GM21447 (cell line): ENCODE measurements around the gene PROM2.

ENCODE experiments used
- ATAC-seq: cut with Tn5 transposase; IDR thresholded peaks from one replicate; pipeline ENCODE4 v1.9.1; 2021; ENCODE audit not compliant: unreplicated experiment

PROM2 gene

GRCh38 chr2:95283562-95283961, 9.3 kb downstream of the PROM2 start:
- no peak for ATAC-seq

- ATAC-seq = no peak
Measured at GRCh38 chr2:95284886-95285541, 10.8 kb downstream of the PROM2 start.

DNA sequence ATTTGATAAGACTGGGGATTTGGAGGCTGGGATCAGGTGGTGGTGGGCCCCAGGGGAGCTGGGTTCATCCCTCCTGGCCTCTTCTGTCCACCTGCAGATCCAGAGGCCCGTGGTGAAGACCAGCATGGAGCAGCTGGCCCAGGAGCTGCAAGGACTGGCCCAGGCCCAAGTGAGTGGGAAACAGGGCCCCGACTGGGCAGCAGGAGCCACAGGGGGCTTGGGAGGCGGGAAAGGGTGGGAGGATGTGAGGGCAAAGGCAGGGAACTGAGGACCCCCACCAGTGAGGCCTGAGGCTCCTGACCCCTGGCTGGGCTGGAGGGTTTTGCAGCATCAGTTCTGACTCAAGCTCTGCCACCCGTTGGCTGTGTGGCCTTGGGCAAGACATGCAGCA, 11.3 kb downstream of the PROM2 start:
- ATAC-seq = no peak

DNA sequence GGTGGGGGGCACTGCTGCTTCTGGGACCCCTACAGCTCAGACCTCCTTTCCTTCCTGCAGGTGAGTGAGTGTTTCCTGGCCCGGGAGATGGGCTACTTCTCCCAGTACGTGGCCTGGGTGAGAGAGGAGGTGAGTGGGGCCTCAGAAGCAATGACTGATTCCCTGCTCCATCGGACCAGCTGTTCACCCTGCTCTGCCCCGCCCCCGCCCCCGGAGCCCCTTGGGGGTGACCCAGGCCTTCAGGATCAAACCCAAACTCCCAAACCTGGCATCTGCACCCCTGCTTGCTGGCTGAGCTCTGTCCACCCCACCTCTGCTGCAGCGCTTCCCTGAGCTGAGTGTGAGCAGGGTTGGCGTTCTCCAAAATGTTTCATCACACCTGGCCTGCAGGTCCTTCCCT, 13.1 kb downstream of the PROM2 start:
- no peak for ATAC-seq

- ATAC-seq = no peak
Measured at GRCh38 chr2:95287806-95288205, 13.6 kb downstream of the PROM2 start.

DNA sequence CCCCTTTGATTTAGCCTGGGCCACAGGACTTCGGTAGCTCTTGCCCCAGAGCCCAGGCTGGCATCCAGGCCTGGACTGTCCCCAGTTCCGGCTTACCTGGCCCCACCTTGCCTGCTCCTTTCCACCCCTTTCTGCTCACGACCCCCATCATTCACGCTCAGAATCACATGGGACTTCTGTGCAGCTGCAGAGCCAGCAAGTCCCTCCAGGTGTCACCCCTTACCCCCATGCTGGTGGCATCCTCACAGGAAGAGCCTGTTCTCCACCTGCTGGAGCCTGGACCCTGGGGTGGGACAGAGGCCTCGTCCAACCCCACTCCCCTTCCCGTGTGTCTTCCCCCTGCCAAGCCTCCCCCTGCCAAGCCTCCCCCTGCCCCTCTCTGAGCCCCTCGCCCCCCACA, 15.0 kb downstream of the PROM2 start:
- no peak for ATAC-seq

DNA sequence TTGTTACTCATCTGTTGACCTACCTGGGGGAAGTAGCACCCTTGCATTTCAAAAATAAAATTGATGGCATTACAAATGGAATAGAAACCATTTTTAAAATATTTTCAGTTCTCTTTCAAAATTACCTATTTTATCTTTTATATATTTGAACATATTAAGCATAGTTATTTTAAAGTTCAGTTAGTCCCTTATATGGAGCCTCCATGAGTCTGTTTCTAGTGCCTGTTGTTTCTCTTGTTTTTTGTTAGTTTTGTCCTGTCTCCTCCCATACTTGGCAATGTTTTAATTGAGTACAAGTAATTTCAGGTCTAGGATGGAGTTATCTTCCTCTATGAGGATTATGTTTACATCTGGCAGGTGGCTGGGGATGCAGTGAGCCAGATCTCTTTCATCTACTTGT, 17.0 kb downstream of the PROM2 start:
- ATAC-seq = no peak

DNA sequence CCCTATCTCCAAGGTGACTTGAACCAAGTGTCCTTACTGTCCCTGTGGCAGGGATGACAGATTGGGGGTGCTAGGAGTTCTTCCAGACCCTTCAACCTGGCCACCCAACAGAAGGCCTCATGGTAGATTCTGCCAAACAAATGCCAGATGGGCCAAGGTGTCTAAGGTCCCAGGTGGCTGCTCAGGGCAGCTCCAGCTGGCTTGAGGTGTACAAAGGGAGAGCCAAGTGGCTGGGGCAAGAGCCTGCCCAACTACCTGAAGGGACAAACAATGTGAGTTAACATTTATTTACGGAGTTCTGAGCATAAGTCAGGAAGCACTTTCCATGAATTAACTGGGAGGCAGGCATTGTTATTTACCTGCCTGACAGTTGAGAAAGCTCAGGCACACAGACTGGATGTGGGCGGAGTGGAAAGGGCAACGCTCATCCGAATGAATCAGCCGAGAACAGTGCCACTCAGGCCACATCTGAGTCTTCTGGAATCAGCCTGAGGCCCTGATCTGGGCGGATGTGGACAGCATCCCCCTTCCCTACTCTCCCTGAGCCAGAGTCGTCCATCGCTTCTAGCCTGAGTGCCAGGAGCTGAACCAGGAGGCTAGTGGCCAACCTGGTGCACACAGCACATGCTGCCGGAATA, 18.5 kb downstream of the PROM2 start:
- ATAC-seq = no peak

DNA sequence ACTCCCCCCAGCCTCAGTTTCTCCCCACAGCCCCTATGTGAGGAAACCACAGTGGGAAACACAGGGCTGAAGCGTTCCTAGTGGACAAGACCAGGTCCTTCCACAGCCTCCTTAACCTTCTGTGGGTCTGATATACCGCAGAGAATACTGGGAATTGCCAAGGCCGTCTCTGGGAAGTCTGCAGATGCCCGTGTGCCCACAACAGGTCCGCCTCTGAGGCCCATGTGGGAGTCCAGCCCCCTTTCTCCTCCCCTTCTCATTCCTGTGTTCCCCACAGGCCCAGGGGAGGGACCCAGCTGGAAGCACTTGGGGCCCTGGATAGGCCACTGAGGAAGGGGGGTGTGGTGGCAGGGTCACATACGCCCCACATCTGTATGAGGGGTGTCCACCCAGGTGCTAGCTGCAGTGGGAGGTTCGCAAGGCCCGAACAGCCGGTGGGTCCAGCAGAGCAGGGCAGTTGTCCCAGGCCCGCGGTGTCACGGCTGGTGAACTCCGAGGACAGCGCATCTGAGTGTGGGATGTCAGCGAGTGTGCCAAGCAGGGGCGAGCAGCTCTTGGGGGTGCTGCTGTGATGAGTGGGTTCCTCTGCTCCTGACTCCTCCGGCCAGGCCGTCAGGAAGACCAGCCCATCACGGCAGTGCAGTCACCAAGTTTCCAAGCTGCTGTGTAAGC, 20.5 kb downstream of the PROM2 start:
- no peak for ATAC-seq

- no peak for ATAC-seq
Measured at GRCh38 chr2:95295376-95295775, 21.1 kb downstream of the PROM2 start.

DNA sequence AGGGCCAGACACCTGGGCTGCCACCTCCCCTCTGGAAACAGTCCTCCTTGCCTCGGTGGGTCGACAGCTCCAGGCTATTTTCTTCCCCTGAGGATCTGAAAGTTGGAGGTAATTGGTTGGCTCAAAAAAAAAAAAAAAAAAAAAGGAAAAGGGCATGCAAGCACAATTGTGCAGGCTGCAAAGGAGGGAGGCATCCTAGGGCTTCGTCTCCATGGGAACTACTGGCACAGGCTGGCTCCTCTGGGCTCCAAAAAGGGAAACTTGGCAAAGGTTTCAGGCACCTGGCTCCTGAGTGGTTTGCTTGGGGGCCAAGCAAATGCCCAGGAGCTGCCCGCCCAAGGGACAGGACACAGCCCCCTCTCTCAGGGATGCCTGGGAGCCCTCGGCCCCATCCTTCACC, 21.8 kb downstream of the PROM2 start:
- ATAC-seq = no peak

DNA sequence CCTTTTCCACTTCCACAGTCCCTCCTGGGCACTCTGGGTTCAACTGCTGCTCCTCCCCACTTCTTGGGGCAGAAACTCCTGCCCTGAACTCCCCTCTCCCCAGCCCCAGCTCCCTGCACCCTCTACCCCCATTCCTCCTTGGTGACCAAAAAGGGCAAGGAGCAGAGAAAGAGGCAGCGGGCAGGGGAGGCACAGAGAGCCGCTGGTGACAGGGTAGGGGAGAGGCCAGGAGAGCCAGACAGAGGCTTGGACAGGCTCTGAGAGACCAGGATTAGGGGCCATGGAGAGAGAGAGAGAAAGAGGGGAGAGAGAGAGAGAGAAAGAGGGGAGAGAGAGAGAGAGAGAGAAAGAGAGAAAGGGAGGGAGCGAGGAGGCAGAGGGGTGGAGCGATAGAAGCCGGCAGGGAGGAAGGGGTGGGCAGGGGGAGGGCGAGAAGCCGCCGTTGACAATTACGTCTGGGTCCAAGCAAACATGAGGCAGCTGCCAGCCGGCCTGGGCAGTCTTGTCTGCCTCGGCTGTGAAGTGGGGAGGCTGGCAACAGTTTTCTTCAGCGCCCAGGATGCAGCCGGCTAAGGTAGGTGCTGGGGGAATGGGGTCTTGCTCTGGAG, 22.7 kb downstream of the PROM2 start, which contains the start of gene KCNIP3:
TSS of gene KCNIP3 (plus strand) at position 468 of the 608 bp plus-strand sequence. CDS start at position 560, 92 bp downstream.
- no peak for ATAC-seq

DNA sequence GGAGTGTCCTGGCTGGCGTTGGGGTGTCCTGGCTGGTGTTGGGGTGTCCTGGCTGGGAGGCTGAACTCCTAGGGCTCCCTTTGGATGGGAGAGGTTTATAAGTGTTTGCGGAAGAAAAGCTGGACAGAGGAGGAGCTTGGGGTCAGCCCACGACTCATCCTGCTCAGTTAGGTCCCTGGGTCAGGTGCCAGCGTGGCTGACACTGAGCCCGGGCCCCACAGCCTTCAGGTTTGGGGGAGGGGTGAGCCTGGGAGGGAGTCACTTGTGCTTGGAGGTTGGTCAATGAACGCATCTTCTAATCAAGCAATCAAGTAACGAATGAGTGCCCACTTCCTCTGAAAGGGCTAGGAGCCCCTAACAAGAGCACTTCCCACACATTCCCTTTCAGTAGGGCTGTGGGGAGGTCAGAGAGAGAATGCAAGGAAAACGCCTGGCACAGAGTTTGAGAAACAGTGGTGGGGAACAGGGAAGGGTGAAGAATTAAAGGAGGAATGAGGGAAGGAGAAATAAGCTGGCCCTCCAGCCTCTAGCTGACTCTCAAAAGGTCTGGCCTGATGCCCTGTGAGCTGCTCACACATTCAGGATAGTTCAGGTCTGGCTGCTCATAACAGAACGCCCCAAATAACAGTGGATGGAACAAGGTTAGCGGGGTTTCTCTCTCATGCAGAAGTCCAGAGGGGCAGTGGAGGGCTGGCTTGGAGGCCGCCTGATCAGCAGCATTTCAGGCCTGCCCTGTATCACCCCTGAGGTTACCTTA, 23.6 kb downstream of the PROM2 start:
- no peak for ATAC-seq

GRCh38 chr2:95298486-95299111, 24.4 kb downstream of the PROM2 start:
- no peak for ATAC-seq

DNA sequence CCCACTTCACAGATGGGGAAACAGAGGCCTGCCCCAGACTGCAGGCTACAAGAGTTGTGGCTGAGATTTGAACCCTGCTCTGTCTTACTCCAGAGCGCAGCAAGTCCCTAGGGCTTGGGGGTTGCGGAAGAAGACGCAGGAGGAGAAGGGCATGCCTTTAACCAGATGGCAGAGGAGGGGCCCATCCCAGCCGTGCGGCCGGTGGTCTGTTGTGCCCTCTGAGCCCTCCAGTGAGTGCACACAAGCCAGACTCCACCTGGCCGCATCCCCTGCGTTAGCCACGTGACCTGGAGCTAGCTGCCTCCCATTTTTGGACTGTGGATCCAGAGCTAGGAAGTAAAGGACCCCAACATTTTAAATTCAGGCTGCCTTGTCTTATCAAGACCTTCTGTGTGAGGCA, 25.7 kb downstream of the PROM2 start:
- no peak for ATAC-seq

DNA sequence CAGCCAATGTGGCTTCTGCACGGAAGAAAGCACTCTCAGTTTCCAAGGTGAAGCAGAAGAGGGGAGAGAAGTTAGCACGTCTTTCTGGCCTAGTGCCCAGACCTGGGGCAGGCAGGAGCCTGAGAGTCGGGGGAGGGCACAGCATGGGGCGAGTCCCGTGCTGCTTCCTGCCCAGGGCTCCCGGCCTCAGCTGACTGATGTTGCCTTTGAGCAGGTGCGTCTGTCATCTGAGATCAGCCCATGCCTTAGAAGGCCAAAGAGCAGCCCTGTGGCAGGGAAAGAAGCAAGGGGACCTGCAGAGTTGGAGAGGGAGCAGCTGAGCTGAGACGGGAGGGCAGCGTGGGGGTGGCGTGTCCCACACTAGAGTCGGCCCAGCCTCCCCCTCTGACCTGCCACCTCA, 26.2 kb downstream of the PROM2 start:
- ATAC-seq = no peak

DNA sequence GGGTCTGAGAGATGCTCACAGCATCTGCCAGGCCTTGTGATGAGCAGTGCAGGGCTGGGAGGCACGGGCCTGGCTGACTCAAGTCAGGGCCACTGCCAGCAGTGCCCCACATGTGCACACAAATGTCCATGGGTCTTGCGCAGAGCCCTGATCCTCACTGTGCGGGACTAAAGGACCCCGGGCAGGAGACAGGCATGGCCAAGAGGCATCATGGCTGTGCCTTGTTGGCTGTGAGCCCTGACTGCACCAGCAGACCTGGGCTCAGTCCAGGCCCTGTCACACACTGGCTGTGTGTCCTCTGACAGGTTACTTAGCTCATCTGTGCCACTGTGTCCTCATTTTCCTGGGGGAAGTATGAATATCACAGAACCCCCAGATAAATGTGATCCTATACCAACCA, 26.9 kb downstream of the PROM2 start:
- no peak for ATAC-seq

GRCh38 chr2:95301876-95302641, 27.8 kb downstream of the PROM2 start:
- no peak for ATAC-seq

DNA sequence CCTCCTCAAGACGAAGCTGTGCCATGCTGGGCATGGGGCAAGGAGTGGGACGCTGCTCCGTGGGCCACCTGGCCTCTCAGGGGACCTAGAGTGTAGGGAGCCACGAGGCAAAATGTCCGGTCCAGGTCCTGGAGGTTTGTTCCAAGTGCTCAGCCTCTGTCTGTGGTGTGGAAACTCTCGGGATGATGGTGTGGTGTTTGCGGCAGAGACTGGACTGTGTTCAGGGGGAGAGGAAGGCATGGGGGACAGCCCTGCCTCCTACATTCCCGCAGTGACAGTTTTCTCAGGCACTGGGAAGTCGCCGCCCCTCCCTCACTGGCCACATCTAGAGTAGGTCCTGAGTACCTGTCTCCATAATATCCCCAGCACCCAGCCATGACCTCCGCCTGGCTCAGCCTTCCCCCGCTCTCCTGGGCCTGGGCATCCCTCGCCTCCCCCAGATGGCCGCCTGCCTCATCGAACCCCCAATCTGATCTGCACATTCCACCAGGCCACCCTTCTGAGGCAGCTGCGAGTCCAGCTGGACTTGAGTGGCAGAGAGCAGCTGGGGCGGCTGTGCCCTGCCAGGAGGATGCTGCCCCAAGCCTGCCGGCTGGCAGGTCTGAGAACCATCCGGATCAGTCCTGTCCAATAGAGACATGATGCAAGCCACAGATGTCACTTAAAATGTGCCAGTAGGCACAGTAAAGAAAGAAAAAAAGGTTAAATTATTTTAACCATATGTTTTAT, 29.1 kb downstream of the PROM2 start:
- ATAC-seq = no peak
